Skeletal muscle tissue (tissue), 4 donors: Measurements from ENCODE around the gene PDRG1. TPM values are rescaled to one million over a fixed set of nuclear protein-coding genes. Genes with fewer than 3 reads are reported as not detected.
"Not testable (repeated sequence)": the region's sequence is repeated elsewhere in the genome, so short reads cannot be mapped to it uniquely, and the experiment has no call there.

Source experiments
- H3K27ac ChIP-seq: one replicate; pipeline ENCODE4 v1.7.0; 2013; ENCODE audit warnings: mild to moderate bottlenecking, low read depth, low read length, inconsistent platforms
- H3K27me3 ChIP-seq, 3 donors: one replicate each; pipeline ENCODE4 v1.7.0; 2013; ENCODE audit warnings: low read length in 3 of 3; ENCODE audit not compliant: control insufficient read depth in 3 of 3, insufficient read depth in 3 of 3
- H3K36me3 ChIP-seq, 3 donors: one replicate each; pipeline ENCODE4 v1.7.0; 2013; ENCODE audit warnings: low read length in 3 of 3; ENCODE audit not compliant: control insufficient read depth in 3 of 3, insufficient read depth in 3 of 3
- H3K4me1 ChIP-seq, 3 donors: one replicate each; pipeline ENCODE4 v1.7.0; 2013; ENCODE audit warnings: low read length in 3 of 3, mild to moderate bottlenecking in 3 of 3; ENCODE audit not compliant: control insufficient read depth in 3 of 3, insufficient read depth in 3 of 3
- H3K4me3 ChIP-seq, 3 donors: one replicate each; pipeline ENCODE4 v1.7.0; 2013; ENCODE audit warnings: low read length in 3 of 3
- H3K9ac ChIP-seq, 3 donors: one replicate each; pipeline ENCODE4 v1.7.0; 2013; ENCODE audit warnings: low read length in 3 of 3, mild to moderate bottlenecking in 3 of 3, moderate library complexity in 2 of 3, low read depth in 1 of 3
- H3K9me3 ChIP-seq, 3 donors: one replicate each; pipeline ENCODE4 v1.7.0; 2013; ENCODE audit warnings: low read length in 3 of 3; ENCODE audit not compliant: control insufficient read depth in 3 of 3
- total RNA-seq: library from RNA; depleted of rRNA; stranded (reverse); fragments of >200 nt; gene quantifications from one replicate; pipeline ENCODE4 v1.2.3, GENCODE V29; 2014
- donor health status: Osteomylitis.

Gene PDRG1
- total RNA-seq, 1 donor from 2014 or later, result 3.1 TPM

- not testable (repeated sequence) for H3K9me3 ChIP-seq, H3K4me3 ChIP-seq, H3K9ac ChIP-seq, H3K36me3 ChIP-seq, H3K4me1 ChIP-seq, H3K27ac ChIP-seq
- peaks cover 10 to 37% (median 23%) of the 10 kb centered on the region in 3 donors for H3K27me3 ChIP-seq
These were observed 30.4 kb downstream of the PDRG1 start for GRCh38 chr20:31921480-31921879.

- H3K9ac ChIP-seq, result no peak overlapping the region
- no peaks in the 10 kb centered on the region for H3K9me3 ChIP-seq
- H3K27ac ChIP-seq, result no peak overlapping the region
- no peak overlapping the region for H3K4me3 ChIP-seq
- no peaks in the 10 kb centered on the region for H3K4me1 ChIP-seq
- H3K36me3 ChIP-seq, result no peaks in the 10 kb centered on the region
- H3K27me3 ChIP-seq, result peaks cover 6 to 31% (median 21%) of the 10 kb centered on the region in 3 donors
These were observed 31.5 kb downstream of the PDRG1 start for GRCh38 chr20:31920275-31920855.

DNA sequence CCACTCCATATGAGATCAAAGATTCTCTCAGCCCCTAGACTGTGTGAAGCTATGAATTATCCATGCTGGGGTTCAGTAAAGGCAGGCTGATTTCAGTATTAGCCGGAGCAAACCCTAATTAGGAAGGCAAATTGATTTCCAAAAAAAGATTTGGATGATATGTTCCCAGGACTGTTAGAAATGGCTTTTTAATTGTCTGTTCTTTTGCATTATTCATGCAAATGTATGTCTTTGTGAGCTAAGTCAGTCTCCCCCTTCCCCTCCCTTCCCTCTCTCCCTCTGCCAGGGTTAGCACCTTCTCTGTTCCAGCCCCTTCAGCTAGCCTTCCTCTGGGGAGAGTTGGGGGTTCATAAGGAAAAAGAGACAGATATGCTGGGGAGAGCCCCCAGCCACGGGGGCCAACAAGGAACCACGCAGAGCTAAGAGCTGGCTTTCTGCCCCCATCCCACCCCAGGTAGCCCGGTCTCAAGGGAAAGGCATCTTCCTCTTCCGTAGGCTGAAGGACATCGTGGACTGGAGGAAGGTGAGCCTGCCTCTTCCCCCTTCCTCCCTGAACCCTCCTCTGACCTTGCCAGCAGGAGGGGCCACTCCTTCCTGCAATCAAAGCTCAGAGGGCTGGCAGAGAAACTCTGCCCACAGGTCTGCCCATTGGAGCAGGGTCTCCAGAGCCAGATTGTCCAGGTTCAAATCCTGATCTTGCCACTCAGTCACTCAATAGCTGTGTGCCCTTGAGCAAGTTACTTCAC is 32.3 kb downstream of the PDRG1 start:
- H3K4me1 ChIP-seq, result no peaks in the 10 kb centered on the region

DNA sequence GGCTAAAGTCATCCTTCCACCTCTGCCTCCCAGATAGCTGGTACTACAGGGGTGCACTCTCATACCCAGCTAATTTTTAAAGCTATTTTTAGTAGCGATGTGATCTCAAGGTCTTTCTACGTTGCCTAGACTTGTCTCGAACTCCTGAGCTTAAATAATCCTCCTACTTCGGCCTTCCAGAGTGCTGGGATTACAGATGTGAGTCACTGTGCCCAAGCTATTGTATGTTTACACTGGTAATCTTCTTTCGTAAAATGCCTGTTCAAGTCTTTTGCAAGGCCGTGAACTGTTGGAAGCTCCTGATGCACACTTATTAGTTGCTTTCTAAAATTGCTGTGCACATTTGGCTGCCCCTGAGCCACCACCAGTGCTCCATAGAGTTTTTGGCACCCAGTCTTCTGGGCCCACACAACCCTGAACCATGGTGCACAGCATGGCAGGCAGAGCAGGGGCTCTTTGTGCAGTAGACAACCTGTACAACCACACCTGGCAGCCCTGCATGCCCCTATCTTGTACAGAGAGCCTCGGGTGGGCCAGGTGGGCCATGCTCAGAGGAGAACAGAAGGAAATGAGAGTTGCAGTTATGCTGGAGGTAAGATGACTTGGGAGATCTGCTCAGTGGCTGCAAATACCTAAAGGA is 33.3 kb downstream of the PDRG1 start:
- H3K27ac ChIP-seq, result no peak overlapping the region
- no peak overlapping the region for H3K4me3 ChIP-seq
- no peaks in the 10 kb centered on the region for H3K36me3 ChIP-seq
- H3K27me3 ChIP-seq, result peaks cover 3 to 24% (median 15%) of the 10 kb centered on the region in 3 donors
- H3K9ac ChIP-seq, result no peak overlapping the region
- no peaks in the 10 kb centered on the region for H3K9me3 ChIP-seq
- no peaks in the 10 kb centered on the region for H3K4me1 ChIP-seq

More for the DNA sequence above, 32.3 kb downstream of the PDRG1 start:
- Histone ChIP-seq H3K27ac (no peak overlapping the region), H3K4me3 (no peak overlapping the region), H3K9ac (no peak overlapping the region), H3K9me3 (no peaks in the 10 kb centered on the region), H3K27me3 (peaks cover 6 to 31% (median 17%) of the 10 kb centered on the region in 3 donors), H3K36me3 (no peaks in the 10 kb centered on the region)

DNA sequence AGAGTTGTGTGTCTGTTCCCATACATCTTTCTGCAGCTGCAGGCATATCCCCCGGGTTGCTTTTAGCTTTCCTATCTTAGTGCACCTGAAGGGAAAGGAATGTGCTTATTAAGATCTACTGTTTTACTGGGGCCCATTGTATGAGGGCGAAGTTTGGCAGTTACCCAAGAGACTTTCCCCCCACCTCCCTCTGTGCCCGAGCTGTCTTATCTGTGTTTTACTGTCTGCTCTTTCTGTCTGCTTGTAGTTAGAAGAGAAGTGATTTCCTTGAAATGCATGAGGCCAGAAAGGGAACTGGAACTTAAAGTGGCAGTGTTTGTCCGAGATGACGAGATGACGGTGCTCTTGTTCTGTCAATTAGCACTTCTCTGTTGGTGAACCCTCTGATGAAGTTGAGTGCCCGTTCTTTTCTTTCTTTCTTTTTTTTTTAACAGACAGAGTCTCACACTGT is 33.9 kb downstream of the PDRG1 start:
- not testable (repeated sequence) for H3K9me3 ChIP-seq

GRCh38 chr20:31916708-31917107 is 35.1 kb downstream of the PDRG1 start:
- H3K36me3 ChIP-seq, result no peaks in the 10 kb centered on the region
- no peak overlapping the region for H3K27ac ChIP-seq
- H3K9ac ChIP-seq, result no peak overlapping the region
- no peaks in the 10 kb centered on the region for H3K9me3 ChIP-seq
- no peak overlapping the region for H3K4me3 ChIP-seq
- H3K27me3 ChIP-seq, result peaks cover 0 to 15% (median 15%) of the 10 kb centered on the region in 3 donors
- no peaks in the 10 kb centered on the region for H3K4me1 ChIP-seq

More for the DNA sequence above, 33.9 kb downstream of the PDRG1 start:
- not testable (repeated sequence) for H3K27ac ChIP-seq, H3K4me1 ChIP-seq, H3K9ac ChIP-seq, H3K4me3 ChIP-seq, H3K36me3 ChIP-seq
- H3K27me3 ChIP-seq, result peaks cover 0 to 18% (median 15%) of the 10 kb centered on the region in 3 donors

DNA sequence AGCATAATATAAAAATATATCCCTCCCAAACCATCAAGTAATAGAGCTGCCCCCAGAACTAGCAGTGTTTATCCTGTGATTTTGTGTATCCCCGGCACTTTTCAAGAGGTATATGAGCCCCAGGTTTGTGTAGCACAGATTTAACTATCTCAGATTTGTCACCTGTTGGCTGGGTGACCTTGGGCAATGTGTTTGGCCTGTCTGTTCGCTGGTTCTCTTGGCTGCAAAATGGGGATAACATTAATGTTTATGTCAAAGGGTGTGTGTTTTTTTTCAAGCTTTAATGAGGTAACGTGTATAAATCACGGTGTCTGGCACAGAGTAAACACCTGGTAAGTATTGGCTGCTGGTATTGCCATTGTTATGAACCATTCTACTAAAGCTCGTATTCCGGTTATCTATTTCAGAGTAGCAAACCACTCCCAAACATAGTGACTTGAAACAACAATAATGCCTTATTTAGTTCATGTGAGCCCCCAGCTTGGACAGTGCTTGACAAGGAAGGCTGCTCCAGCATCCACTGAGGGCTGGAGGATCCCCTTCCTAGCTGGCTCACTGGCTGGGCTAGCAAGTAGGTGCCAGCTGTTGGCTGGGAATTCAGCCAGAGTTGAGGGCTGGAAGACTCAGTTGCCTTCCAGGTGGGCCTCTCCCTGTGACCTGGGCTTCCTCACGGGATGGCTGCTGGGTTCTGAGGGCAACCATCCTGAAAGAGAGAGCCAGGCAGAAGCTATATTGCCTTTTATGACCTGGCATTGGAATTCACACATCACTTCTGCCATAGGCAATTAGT is 36.2 kb downstream of the PDRG1 start:
- H3K36me3 ChIP-seq, result no peaks in the 10 kb centered on the region
- H3K4me1 ChIP-seq, result no peaks in the 10 kb centered on the region
- no peaks in the 10 kb centered on the region for H3K9me3 ChIP-seq
- no peak overlapping the region for H3K4me3 ChIP-seq
- H3K9ac ChIP-seq, result no peak overlapping the region
- H3K27me3 ChIP-seq, result peaks cover 0 to 15% (median 15%) of the 10 kb centered on the region in 3 donors
- no peak overlapping the region for H3K27ac ChIP-seq

DNA sequence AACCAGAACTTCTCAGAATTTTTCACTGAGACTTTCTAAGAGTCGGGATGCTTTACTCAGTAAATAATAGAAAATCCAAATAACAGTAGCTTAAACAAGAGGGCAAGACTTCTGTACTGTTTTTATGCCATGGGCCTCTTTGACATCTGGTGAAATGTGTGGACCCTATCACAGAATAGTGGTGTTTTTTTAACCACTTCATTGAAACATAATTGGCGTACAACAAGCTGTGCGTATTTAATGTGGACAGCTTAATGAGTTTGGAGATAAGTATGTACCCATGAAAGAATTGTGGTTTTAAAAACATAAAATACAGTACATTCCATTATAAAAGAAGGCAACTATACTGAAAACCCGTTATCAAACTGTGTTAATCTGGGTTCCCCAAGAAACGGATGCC is 37.7 kb downstream of the PDRG1 start:
- Histone ChIP-seq H3K27me3 (peaks cover 0 to 9% (median 7%) of the 10 kb centered on the region in 3 donors), H3K36me3 (no peaks in the 10 kb centered on the region), H3K9me3 (no peaks in the 10 kb centered on the region), H3K9ac (no peak overlapping the region), H3K4me3 (no peak overlapping the region), H3K27ac (no peak overlapping the region), H3K4me1 (no peaks in the 10 kb centered on the region)

- H3K9me3 ChIP-seq, result no peaks in the 10 kb centered on the region
- no peak overlapping the region for H3K27ac ChIP-seq
- H3K27me3 ChIP-seq, result peaks cover 0 to 4% (median 1%) of the 10 kb centered on the region in 3 donors
- H3K9ac ChIP-seq, result no peak overlapping the region
- H3K4me1 ChIP-seq, result no peaks in the 10 kb centered on the region
- no peak overlapping the region for H3K4me3 ChIP-seq
- no peaks in the 10 kb centered on the region for H3K36me3 ChIP-seq
These were observed 38.3 kb downstream of the PDRG1 start for GRCh38 chr20:31913431-31914157.
